Astrocyte (in vitro differentiated cells and primary cell): ENCODE data around the gene AGT.
"Not testable (repeated sequence)": the region's sequence is repeated elsewhere in the genome, so short reads cannot be mapped to it uniquely, and the experiment has no call there.

Source experiments
- CTCF ChIP-seq: IDR thresholded peaks from 2 replicates; pipeline ENCODE4 v1.5.1; 2011; ENCODE audit warnings: low read depth, mild to moderate bottlenecking, inconsistent platforms, low read length, moderate library complexity; ENCODE audit not compliant: insufficient read depth
- EZH2 ChIP-seq: IDR thresholded peaks from 2 replicates; pipeline ENCODE4 v1.6.1; 2012; ENCODE audit warnings: mild to moderate bottlenecking, low read length, inconsistent platforms; ENCODE audit not compliant: insufficient read depth

- not testable (repeated sequence) for TF ChIP-seq CTCF, EZH2
Observed at GRCh38 chr1:230721849-230722522, 8.1 kb upstream of the AGT start.
